Astrocyte of the spinal cord (primary cell): ENCODE results near the gene CDKN2B-AS1.

Experiments
- DNase-seq: peaks from one replicate; pipeline ENCODE4 v3.0.0; 2011; ENCODE audit warnings: low read depth, low spot score
- H3K4me3 ChIP-seq: 2 replicates; pipeline ENCODE4 v1.5.1; 2011; ENCODE audit warnings: low read depth, mild to moderate bottlenecking, low read length, moderate library complexity
- in situ Hi-C: cut with HindIII; loops from 2 replicates; pipeline ENCODE4 v1.10.0; 2017; ENCODE audit warnings: low sequenced_read_pairs
- TF ChIP-seq, protein P1 (sequence below): IDR thresholded peaks from 2 replicates; pipeline ENCODE4 v1.5.1; 2012; ENCODE audit warnings: low read depth, mild to moderate bottlenecking, low read length, inconsistent platforms

The CDKN2B-AS1 gene

DNA sequence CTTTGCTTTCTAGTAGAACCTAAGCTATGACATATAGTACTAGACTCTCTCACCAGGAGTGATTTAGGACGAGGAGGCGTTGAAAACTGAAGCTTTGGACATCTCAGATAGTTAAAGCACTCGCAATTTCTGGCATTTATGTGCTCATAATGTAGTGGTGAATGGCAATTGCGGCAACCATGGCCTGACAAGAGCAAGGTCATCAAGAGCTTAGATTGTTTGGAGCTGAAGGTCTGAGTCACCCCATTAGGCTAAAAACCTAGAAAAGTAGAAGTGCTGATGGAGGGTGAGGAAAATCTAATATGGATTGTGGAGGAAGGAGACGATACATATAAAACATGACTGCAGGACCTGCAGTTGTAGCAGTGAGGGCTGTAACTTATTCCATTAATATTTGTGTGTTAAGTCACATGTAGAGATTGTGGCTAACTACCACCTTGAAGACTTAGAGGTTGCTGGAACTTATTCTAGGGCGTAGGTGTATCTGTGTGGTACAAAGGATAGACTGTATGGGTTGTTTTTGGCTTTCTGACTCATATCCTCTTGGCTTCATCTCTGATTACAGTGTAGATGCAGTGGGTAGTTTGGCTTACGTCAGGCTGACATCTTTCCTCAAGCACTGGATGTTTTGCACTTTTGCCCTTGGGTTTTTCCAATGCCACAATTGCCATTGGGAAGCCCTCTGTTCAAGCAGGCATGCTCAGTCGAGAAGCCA lies 153.4 kb downstream of the CDKN2B-AS1 start:
- no peak overlapping the region for H3K4me3 ChIP-seq
- peak; percentile 96 for DNase-seq
- in situ Hi-C loops: no loop called here
- TF ChIP-seq, protein P1, sequence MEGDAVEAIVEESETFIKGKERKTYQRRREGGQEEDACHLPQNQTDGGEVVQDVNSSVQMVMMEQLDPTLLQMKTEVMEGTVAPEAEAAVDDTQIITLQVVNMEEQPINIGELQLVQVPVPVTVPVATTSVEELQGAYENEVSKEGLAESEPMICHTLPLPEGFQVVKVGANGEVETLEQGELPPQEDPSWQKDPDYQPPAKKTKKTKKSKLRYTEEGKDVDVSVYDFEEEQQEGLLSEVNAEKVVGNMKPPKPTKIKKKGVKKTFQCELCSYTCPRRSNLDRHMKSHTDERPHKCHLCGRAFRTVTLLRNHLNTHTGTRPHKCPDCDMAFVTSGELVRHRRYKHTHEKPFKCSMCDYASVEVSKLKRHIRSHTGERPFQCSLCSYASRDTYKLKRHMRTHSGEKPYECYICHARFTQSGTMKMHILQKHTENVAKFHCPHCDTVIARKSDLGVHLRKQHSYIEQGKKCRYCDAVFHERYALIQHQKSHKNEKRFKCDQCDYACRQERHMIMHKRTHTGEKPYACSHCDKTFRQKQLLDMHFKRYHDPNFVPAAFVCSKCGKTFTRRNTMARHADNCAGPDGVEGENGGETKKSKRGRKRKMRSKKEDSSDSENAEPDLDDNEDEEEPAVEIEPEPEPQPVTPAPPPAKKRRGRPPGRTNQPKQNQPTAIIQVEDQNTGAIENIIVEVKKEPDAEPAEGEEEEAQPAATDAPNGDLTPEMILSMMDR: no peak

DNA sequence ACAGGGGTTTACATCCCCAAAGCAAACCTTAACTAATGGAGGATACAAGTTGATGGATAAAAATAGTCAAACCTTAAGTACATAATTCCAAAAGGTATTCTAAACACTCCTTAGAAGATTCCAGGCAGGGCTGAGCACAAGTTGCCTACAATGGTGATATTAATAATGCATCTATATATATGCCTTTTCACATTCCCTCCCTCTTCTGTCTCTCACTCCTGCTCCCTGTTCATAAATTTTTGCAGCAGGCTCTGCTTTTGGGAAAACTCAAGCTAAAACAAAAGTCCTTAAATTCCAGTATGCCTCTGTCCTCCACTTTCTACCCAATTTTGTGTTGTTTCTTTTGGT lies 153.9 kb downstream of the CDKN2B-AS1 start:
- DNase-seq: no peak
- H3K4me3 ChIP-seq: no peak overlapping the region
- TF ChIP-seq, protein P1: no peak
- in situ Hi-C loops: no loop called here

DNA sequence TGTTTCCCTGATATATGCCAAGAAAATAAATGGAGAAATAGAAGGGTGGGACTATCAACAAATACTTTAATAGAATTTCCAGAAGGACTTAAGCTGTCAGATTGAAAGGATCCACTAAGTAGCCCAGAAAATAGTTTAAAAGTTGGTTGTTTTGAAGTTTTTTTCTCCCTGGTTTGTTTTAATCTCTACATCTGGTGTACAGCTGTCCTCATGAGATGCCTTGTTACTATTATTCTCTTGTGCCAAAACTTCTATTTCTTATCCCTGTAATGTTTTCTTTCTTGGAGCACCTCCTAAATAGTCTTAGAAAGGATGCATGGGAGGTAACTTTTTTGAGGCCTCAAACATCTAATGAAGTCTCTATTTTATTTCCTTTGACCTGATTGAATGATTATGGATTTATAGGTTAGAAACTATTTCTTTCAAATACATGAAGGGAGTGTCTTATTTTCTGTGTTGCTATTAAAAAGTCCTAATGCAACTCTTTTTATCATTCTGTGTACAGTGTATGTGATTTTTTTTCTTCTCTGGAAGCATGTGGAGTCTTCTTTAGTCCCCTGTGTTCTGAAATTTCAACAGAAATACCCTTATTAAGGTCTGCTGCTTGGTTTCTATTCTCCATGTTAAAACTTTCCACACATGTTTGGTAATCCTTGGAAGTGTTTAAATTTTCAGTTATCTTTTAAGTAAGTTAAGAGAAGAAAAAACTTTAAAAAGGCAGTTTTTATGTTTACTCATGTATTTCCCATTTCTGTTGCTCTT lies 154.5 kb downstream of the CDKN2B-AS1 start:
- in situ Hi-C loops: no loop called here
- H3K4me3 ChIP-seq: no peak overlapping the region
- DNase-seq: peak; percentile 47
- TF ChIP-seq, protein P1: no peak

DNA sequence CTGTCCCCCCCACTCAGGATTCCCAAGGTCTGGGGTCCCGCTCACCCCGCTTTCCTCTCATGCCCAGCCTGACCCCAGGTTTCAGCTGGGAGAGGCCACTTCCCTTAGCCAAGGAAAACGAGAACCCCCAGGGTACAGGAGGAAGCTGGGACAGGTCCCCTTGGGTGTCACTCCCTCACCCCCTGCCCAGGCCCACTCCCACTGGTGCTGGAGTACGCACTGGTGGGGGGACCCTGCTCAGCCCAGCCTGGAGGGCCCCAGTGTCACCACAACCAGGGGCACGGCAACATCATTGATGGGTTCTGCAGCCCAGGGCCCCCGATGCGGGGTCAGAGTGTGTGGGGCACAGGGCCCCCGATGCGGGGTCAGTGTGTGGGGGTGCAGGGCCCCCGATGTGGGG lies 159.5 kb downstream of the CDKN2B-AS1 start:
- in situ Hi-C loops: no loop called here
- DNase-seq: no peak
- TF ChIP-seq, protein P1: no peak
- H3K4me3 ChIP-seq: no peak overlapping the region

DNA sequence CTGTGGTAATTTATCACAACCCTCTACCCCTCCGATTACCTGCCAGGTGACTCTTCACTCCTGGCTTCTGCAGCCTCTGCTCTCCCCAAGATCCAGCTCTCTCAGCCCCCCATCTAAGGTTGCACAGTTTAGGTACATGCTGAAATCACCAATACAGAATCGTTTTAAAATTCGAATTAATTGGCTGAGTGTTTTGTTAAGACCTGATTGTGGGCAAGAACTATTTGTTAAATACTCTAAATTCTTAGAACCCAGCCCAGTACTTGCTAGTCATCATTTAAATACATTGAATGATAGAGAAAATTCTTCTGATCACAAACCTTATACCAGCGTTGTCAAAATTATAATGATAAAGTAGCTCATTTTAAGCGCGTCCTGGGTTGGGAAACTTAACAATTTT lies 162.0 kb downstream of the CDKN2B-AS1 start:
- in situ Hi-C loops: no loop called here
- no peak for DNase-seq
- TF ChIP-seq, protein P1: no peak
- H3K4me3 ChIP-seq: no peak overlapping the region

DNA sequence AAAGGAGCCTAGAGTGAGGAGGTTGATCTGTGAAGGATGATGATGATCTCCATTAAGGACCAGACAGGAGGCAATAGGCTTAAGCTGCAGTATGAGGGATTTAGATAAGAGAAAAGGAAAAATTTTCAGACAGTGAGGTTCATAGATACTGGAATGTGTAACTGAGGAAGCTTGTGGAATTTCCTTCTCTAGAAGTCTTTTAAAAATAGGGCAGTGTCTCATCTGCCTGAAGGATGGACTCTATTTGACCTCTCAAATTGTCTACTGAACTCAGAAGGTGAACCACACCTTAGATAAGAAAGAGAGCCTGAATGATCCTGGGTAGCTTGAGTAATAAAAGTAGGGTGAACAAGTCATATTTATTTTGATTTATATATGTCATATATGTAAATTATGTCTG lies 162.7 kb downstream of the CDKN2B-AS1 start:
- peak; percentile 35 for DNase-seq
- in situ Hi-C loops: no loop called here
- TF ChIP-seq, protein P1: no peak
- H3K4me3 ChIP-seq: no peak overlapping the region
